Midbrain (tissue), 1 donor: ENCODE data around the gene DCBLD2.
"Not testable (repeated sequence)": the region's sequence is repeated elsewhere in the genome, so short reads cannot be mapped to it uniquely, and the experiment has no call there.

ENCODE experiments used
- DNase-seq: peaks from one replicate; lab custom pipeline; 2025; lab: John Stamatoyannopoulos, UW

DCBLD2 gene

GRCh38 chr3:98890965-98891910 lies 10.3 kb downstream of the DCBLD2 start:
- no peak for DNase-seq

GRCh38 chr3:98890181-98890835 lies 11.2 kb downstream of the DCBLD2 start:
- no peak for DNase-seq

- DNase-seq, result no peak
Measured at GRCh38 chr3:98887684-98888083, 13.8 kb downstream of the DCBLD2 start.

GRCh38 chr3:98886525-98886924 lies 15.0 kb downstream of the DCBLD2 start:
- no peak for DNase-seq

GRCh38 chr3:98885851-98886250 lies 15.6 kb downstream of the DCBLD2 start:
- no peak for DNase-seq

GRCh38 chr3:98884675-98885371 lies 16.7 kb downstream of the DCBLD2 start:
- no peak for DNase-seq

- DNase-seq, result not testable (repeated sequence)
Measured at GRCh38 chr3:98882614-98883333, 18.7 kb downstream of the DCBLD2 start.

GRCh38 chr3:98877132-98877531 lies 24.4 kb downstream of the DCBLD2 start:
- no peak for DNase-seq

GRCh38 chr3:98875535-98875934 lies 26.0 kb downstream of the DCBLD2 start:
- no peak for DNase-seq

- DNase-seq, result no peak
Measured at GRCh38 chr3:98874602-98875249, 26.8 kb downstream of the DCBLD2 start.

- DNase-seq, result no peak
Measured at GRCh38 chr3:98869391-98869790, 32.1 kb downstream of the DCBLD2 start.

GRCh38 chr3:98857971-98858370 lies 43.5 kb downstream of the DCBLD2 start:
- DNase-seq, result not testable (repeated sequence)

- DNase-seq, result not testable (repeated sequence)
Measured at GRCh38 chr3:98857258-98857657, 44.2 kb downstream of the DCBLD2 start.

GRCh38 chr3:98856724-98857123 lies 44.8 kb downstream of the DCBLD2 start:
- no peak for DNase-seq

- no peak for DNase-seq
Measured at GRCh38 chr3:98855806-98856400, 45.6 kb downstream of the DCBLD2 start.

- DNase-seq, result no peak
Measured at GRCh38 chr3:98848108-98848507, 53.4 kb downstream of the DCBLD2 start.

GRCh38 chr3:98846101-98846500 lies 55.4 kb downstream of the DCBLD2 start:
- DNase-seq, result no peak

- DNase-seq, result no peak
Measured at GRCh38 chr3:98843266-98843959, 58.1 kb downstream of the DCBLD2 start.

GRCh38 chr3:98839846-98840245 lies 61.6 kb downstream of the DCBLD2 start:
- DNase-seq, result no peak

GRCh38 chr3:98831060-98831459 lies 70.4 kb downstream of the DCBLD2 start:
- not testable (repeated sequence) for DNase-seq
